Measurements from ENCODE around the gene OR7D4.

DNA sequence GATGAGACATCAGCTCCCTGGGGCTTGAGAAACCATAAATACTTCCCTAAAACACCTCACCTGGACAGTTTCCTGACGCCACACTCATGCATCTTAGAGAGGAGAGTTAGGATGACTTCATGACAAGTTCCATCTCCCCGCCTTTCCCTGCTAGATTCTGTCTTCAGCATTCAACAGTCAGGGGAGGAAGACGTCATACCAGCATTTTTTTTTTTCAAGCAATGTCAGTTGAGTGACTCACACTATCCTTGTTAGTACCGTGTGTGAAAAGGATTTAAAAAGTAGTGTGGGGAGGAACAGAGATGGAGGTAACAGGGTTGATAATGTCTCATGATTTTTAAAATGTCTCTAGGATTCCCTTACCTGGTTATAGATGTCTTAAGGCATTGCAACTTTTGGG is 40.5 kb downstream of the OR7D4 start, which contains the start of gene OR7D2:
- TF ChIP-seq CBX3 (IDR thresholded peaks at IDR 0.05; ENCODE audit: low read depth) (no peak), FOSL1 (IDR thresholded peaks at IDR 0.05; ENCODE audit: low read depth) (no peak), ZFX (IDR thresholded peaks at IDR 0.05) (no peak)
- TF ChIP-seq, protein P1, sequence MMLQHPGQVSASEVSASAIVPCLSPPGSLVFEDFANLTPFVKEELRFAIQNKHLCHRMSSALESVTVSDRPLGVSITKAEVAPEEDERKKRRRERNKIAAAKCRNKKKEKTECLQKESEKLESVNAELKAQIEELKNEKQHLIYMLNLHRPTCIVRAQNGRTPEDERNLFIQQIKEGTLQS (IDR thresholded peaks at IDR 0.05) = no peak
